GM12875 (cell line): Measurements from ENCODE around the gene ISG20.

Experiments
- H3K4me3 ChIP-seq: one replicate; pipeline ENCODE4 v1.5.1; 2011; ENCODE audit warnings: low read depth, low read length, control low read depth
- TF ChIP-seq, protein P1 (sequence below): IDR thresholded peaks from 2 replicates; pipeline ENCODE4 v1.5.1; 2011; ENCODE audit warnings: low read depth, mild to moderate bottlenecking, control low read depth, inconsistent platforms, low read length, moderate library complexity, borderline replicate concordance; ENCODE audit not compliant: insufficient read depth

The ISG20 gene

DNA sequence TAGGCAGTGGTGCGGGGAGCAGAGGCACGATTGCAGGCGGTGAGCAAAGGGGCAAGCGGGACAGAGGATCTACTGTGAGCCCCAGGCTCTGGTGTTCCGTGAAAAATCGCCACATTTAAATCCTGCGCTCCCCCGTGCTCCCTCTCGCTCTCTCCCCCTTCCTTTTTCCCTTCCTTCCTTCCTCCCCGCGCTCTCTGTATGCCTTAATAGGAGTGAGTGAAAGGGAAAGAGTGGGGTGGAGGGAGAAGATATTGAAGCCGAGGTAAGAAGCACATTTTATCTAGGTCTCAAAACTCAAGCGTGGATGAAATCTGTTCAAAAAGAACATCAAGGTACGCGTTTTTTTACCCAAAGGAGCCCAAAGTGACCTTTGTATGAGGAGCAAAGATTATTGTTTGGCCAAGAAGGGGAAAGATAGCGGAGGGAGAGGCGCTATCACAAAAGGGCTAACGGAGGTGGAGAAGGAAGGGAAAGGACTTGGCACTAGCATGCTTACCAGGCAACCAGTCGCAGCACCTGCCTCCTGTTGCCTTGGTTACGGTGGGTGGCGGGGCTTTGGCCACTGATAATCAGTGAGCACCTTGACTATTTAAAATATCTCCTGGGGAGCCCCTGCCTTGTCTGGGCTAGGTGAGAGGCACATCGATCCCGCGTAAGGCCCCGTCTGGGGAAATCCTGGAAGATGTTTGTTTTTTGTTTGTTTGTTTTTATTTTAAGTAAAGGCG, 32.6 kb upstream of the ISG20 start:
- no peak overlapping the region for H3K4me3 ChIP-seq
- TF ChIP-seq, protein P1, sequence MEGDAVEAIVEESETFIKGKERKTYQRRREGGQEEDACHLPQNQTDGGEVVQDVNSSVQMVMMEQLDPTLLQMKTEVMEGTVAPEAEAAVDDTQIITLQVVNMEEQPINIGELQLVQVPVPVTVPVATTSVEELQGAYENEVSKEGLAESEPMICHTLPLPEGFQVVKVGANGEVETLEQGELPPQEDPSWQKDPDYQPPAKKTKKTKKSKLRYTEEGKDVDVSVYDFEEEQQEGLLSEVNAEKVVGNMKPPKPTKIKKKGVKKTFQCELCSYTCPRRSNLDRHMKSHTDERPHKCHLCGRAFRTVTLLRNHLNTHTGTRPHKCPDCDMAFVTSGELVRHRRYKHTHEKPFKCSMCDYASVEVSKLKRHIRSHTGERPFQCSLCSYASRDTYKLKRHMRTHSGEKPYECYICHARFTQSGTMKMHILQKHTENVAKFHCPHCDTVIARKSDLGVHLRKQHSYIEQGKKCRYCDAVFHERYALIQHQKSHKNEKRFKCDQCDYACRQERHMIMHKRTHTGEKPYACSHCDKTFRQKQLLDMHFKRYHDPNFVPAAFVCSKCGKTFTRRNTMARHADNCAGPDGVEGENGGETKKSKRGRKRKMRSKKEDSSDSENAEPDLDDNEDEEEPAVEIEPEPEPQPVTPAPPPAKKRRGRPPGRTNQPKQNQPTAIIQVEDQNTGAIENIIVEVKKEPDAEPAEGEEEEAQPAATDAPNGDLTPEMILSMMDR, result no peak

DNA sequence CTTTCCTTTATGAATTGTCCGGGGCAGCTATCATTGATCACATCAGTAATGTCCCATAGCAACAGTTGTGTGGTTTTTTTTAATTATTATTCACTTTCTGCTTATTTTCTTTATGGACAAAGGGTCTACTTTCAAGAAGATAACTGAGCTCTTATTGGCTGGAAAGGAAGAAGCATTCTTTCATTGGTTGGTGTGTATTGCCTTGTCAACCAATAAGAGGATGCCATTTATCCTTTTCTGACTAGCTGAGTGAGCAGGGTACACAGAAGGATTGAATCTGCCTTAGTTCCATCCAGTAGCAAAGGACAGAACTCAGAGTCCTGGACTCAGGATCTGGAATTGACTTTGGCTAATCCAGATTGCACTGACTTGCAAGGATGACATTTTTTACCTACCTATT, 30.9 kb upstream of the ISG20 start:
- TF ChIP-seq, protein P1, result no peak
- no peak overlapping the region for H3K4me3 ChIP-seq

DNA sequence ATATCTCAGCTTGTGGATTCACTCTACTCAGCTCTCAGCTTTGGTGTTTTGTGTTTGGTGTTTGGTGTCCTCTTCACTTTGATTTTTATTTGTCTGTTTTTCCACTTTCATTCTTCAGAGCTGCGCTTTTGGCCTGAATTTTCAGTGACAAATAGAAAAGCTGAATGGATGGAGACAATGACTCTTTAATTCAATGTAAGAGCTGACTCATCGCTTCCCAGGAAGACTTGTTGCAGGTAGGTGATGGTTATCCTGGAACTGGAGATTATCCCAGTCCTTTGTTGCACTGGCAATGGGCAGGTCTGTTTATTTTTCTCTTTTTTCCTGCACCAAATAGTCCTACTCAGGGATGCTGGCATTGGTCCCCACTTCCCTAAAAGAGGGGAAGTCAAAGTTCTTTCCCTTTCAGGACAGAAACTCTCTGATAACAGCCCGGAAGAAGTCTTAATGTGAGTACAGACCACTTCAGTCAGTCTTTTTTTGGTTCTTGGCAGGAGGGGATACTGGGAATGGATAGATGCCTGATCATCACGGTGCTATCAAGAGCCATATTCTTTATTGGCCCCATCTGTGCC, 30.1 kb upstream of the ISG20 start:
- H3K4me3 ChIP-seq, result no peak overlapping the region
- TF ChIP-seq, protein P1, result no peak

DNA sequence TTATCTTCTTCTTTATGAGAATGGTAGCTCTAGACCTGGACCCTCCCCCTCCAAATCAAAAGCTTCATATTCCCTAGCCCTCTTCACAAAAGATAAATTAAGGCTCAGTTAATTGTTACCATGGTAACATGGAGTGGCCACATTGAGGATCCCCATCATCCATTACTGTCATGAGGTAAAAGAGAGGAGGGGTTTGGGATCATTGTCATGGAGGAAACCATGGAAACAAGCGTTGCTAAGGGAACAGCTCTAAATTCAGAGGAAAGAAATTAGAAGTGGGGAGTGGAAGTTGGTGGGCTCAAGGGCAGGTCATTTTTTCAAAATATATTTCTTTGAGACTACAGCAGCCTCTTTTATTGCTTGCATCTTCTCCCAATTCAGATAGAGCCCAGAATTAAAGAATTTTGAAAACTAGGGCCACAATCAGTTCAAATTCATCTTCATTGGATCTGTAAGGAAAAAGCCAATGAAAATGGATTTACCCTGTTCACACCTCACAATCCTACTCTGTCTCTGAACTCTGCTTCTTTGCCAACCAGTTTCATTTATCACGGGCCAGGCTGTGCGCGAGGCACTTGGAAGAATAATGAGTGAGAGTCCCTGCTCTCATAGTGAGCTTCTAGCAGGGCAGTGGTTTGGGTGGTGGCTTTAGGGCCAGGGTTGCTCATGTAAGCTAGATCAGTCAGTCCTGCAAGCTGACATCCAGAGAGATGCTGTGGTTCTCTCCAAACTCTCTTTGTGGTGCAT, 29.3 kb upstream of the ISG20 start:
- no peak overlapping the region for H3K4me3 ChIP-seq
- TF ChIP-seq, protein P1, result no peak

DNA sequence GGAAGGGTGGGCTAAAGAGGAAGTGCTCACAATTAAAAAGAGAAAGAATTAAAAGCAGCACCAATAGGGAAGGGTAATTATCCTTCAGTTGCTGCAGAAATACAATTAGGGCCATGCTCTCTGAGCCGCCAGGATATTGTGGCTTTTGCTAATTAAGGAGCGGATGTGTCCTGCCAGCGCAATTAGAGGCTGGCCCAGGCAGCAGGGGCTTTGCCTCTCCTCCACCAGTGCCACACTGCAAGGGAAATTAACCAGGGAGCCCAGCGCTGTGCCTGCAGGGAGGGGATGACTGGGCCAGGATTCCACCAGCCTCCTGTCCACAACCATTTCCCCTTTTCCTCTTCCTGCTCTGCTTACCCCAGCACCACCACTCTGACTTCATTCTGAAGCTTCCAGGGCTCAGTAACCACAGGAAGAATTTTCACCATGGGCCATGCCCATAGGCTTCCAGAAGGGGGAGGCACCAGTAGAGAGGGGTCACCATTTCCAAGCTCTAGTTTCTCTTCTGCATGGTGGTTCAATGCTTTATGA, 28.1 kb upstream of the ISG20 start:
- TF ChIP-seq, protein P1, result no peak
- H3K4me3 ChIP-seq, result no peak overlapping the region

DNA sequence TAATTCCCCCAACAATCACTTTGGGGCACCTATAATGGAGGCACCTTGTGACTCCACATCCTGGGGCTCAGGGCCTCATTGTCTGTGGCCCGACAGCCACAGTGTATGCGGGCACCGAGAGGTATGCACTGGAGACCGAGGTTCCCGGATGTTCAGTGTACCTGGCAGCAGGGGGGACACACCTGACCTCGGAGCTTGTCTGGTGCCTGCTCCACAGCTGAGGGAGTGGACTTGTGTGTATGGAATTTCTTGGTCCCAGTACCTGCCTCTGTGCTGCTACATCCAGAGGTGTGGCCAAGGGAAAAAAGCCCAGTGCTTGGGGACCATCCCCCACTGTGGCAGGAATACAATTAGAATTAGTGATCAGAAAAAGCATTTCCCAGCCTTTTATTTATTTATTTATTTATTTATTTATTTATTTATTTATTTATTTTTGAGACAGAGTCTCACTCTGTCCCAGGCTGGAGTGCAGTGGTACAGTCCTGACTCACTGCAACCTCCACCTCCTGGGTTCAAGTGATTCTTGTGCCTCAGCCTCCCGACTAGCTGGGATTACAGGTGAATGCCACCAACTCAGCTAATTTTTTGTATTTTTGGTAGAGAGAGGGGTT, 26.5 kb upstream of the ISG20 start:
- no peak overlapping the region for H3K4me3 ChIP-seq
- TF ChIP-seq, protein P1, result no peak
